OCI-LY7 (cell line): ENCODE data around the gene TOP2B. TPM values are rescaled to one million over a fixed set of nuclear protein-coding genes. Genes with fewer than 3 reads are reported as not detected.

Source experiments
- BruUV-seq: library from RNA; stranded (reverse); fragments of 400-500 nt; replicated peaks from 2 replicates; lab custom pipeline; 2021; lab: Mats Ljungman, UMichigan
- CTCF ChIA-PET: fragments of 300-600 bp; sonication (Branson Sonifier 250); formaldehyde crosslinking; loops from one replicate; lab custom pipeline; 2022; ENCODE audit warnings: antibody characterized with exemption; ENCODE audit not compliant: unreplicated experiment; lab: Charles Lee
- POLR2A ChIA-PET: fragments of 300-600 bp; sonication (Branson Sonifier 250); formaldehyde crosslinking; loops from one replicate; lab custom pipeline; 2022; ENCODE audit warnings: antibody characterized with exemption; lab: Charles Lee
- DNase-seq: peaks from one replicate; pipeline ENCODE4 v3.0.0-alpha.2; 2015; ENCODE audit warnings: low spot score
- H2AFZ ChIP-seq: fragments of 200-600 bp; sonication (generic), shearing (Covaris generic); 2 replicates; pipeline ENCODE4 v1.6.1; 2014; ENCODE audit warnings: mild to moderate bottlenecking, antibody characterized with exemption, low read length, moderate library complexity
- H3K27ac ChIP-seq: fragments of 200-600 bp; sonication (generic); 2 replicates; pipeline ENCODE4 v1.5.1; 2014; ENCODE audit warnings: mixed run types, low read depth, mild to moderate bottlenecking, moderate library complexity, low read length, inconsistent platforms; ENCODE audit not compliant: poor library complexity, severe bottlenecking
- H3K36me3 ChIP-seq: fragments of 200-600 bp; sonication (generic); 2 replicates; pipeline ENCODE4 v1.6.1; 2014; ENCODE audit warnings: mild to moderate bottlenecking, antibody characterized with exemption, low read length, moderate library complexity, mixed read lengths; ENCODE audit not compliant: insufficient read depth
- H3K4me1 ChIP-seq: fragments of 200-600 bp; sonication (generic); 2 replicates; pipeline ENCODE4 v1.5.1; 2014; ENCODE audit warnings: mild to moderate bottlenecking, low read length; ENCODE audit not compliant: insufficient read depth, poor library complexity, severe bottlenecking
- H3K4me2 ChIP-seq: fragments of 200-600 bp; sonication (generic); 2 replicates; pipeline ENCODE4 v1.6.1; 2014; ENCODE audit warnings: mild to moderate bottlenecking, low read length
- H3K4me3 ChIP-seq: fragments of 200-600 bp; sonication (generic); 2 replicates; pipeline ENCODE4 v1.5.1; 2014; ENCODE audit warnings: mild to moderate bottlenecking, low read depth, low read length; ENCODE audit not compliant: poor library complexity, severe bottlenecking
- H3K79me2 ChIP-seq: fragments of 200-600 bp; sonication (generic); 2 replicates; pipeline ENCODE4 v1.6.1; 2016; ENCODE audit warnings: low read depth, mild to moderate bottlenecking, low read length, moderate library complexity, mixed read lengths; ENCODE audit not compliant: insufficient read depth
- H3K9me2 ChIP-seq: fragments of 200-600 bp; sonication (generic); 2 replicates; pipeline ENCODE4 v1.6.1; 2016; ENCODE audit warnings: mild to moderate bottlenecking, low read length, mixed read lengths; ENCODE audit not compliant: insufficient read depth
- H3K9me3 ChIP-seq: fragments of 200-600 bp; sonication (generic); 2 replicates; pipeline ENCODE4 v1.6.1; 2014; ENCODE audit warnings: mild to moderate bottlenecking, mixed run types, low read length, mixed read lengths
- H4K20me1 ChIP-seq: fragments of 200-600 bp; sonication (generic); 2 replicates; pipeline ENCODE4 v1.6.1; 2014; ENCODE audit warnings: mild to moderate bottlenecking, antibody characterized with exemption, low read length, moderate library complexity, mixed read lengths; ENCODE audit not compliant: insufficient read depth
- EZH2phosphoT487 ChIP-seq: fragments of 200-600 bp; sonication (generic); IDR thresholded peaks from 2 replicates; pipeline ENCODE4 v1.6.1; 2018; ENCODE audit warnings: low read depth, borderline replicate concordance, mild to moderate bottlenecking, mixed run types, antibody characterized with exemption, low read length, moderate library complexity, mixed read lengths
- intact Hi-C: fragments of 100-400 bp; cut with micrococcal nuclease; formaldehyde crosslinking; loops from one replicate; pipeline ENCODE4 v1.10.0; 2022; ENCODE audit not compliant: unreplicated experiment
- total RNA-seq, 2 experiments: library from RNA; depleted of rRNA in 1 of 2; stranded (reverse); fragments of >200 nt in 1 of 2; shearing (Covaris generic) in 1 of 2; gene quantifications; 2 replicates each; pipeline ENCODE4 v1.2.3, GENCODE V29; 2014 to 2022
- TF ChIP-seq, protein P1 (sequence below): fragments of 200-600 bp; sonication (generic); conservative IDR thresholded peaks from 2 replicates; pipeline ENCODE4 v1.5.1; 2014; ENCODE audit warnings: mild to moderate bottlenecking, antibody characterized with exemption, low read length, moderate library complexity, mixed read lengths

The TOP2B gene
- total RNA-seq, 2 experiments from 2014 or later = 162 to 264 TPM

- ChIA-PET CTCF (no interaction called here), POLR2A (interaction anchor here (1.1 kb wide), 1 partner anchor 19 kb away, joined by 3 read pairs; no protein-coding TSS in a partner anchor)
- H4K20me1 ChIP-seq = no peaks in the 10 kb centered on the region
- H3K4me3 ChIP-seq = no peak overlapping the region
- TF ChIP-seq, protein P1, sequence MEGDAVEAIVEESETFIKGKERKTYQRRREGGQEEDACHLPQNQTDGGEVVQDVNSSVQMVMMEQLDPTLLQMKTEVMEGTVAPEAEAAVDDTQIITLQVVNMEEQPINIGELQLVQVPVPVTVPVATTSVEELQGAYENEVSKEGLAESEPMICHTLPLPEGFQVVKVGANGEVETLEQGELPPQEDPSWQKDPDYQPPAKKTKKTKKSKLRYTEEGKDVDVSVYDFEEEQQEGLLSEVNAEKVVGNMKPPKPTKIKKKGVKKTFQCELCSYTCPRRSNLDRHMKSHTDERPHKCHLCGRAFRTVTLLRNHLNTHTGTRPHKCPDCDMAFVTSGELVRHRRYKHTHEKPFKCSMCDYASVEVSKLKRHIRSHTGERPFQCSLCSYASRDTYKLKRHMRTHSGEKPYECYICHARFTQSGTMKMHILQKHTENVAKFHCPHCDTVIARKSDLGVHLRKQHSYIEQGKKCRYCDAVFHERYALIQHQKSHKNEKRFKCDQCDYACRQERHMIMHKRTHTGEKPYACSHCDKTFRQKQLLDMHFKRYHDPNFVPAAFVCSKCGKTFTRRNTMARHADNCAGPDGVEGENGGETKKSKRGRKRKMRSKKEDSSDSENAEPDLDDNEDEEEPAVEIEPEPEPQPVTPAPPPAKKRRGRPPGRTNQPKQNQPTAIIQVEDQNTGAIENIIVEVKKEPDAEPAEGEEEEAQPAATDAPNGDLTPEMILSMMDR = peak; percentile 51
- TF ChIP-seq EZH2phosphoT487 = no peak
- no peak overlapping the region for H2AFZ ChIP-seq
- no peaks in the 10 kb centered on the region for H3K9me2 ChIP-seq
- no TSS peak for BruUV-seq
- no peak overlapping the region for H3K4me2 ChIP-seq
- no peaks in the 10 kb centered on the region for H3K36me3 ChIP-seq
- intact Hi-C loops = no loop called here
- H3K4me1 ChIP-seq = no peaks in the 10 kb centered on the region
- H3K9me3 ChIP-seq = no peaks in the 10 kb centered on the region
- H3K27ac ChIP-seq = no peak overlapping the region
- H3K79me2 ChIP-seq = no peaks in the 10 kb centered on the region
- DNase-seq = peak; percentile 8
Measured at GRCh38 chr3:25556447-25556846, 108.3 kb downstream of the TOP2B start.

GRCh38 chr3:25555695-25556437 is 108.8 kb downstream of the TOP2B start:
- no peaks in the 10 kb centered on the region for H3K9me2 ChIP-seq
- no peak overlapping the region for H2AFZ ChIP-seq
- TF ChIP-seq, protein P1 = no peak
- no peak for TF ChIP-seq EZH2phosphoT487
- no peaks in the 10 kb centered on the region for H4K20me1 ChIP-seq
- H3K4me2 ChIP-seq = no peak overlapping the region
- POLR2A ChIA-PET = interaction anchor here (1.1 kb wide), 1 partner anchor 19 kb away, joined by 3 read pairs; no protein-coding TSS in a partner anchor
- no peaks in the 10 kb centered on the region for H3K9me3 ChIP-seq
- H3K27ac ChIP-seq = no peak overlapping the region
- intact Hi-C loops = no loop called here
- CTCF ChIA-PET = no interaction called here
- H3K79me2 ChIP-seq = no peaks in the 10 kb centered on the region
- H3K4me3 ChIP-seq = no peak overlapping the region
- DNase-seq = no peak
- H3K4me1 ChIP-seq = no peaks in the 10 kb centered on the region
- H3K36me3 ChIP-seq = no peaks in the 10 kb centered on the region
- BruUV-seq = no TSS peak

DNA sequence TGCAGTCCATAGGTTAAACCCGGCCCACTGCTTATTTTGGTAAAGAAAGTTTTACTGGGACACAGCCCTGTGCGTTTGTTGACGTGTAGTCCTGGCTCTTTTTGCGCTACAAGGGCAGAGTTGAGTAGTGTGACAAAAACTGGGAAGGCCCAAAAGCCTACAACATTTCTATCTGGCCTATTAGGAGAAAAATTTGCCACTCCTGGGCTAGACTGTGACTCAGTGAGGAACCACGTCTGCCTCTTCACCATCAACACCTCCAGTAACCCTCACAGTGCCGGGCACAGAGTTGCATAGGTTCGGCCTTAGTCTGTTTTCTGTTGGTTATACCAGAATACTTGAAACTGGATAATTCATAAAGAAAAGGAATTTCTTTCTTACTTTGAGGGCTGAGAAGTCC is 110.3 kb downstream of the TOP2B start:
- POLR2A ChIA-PET = no interaction called here
- DNase-seq = no peak
- Histone ChIP-seq H4K20me1 (no peaks in the 10 kb centered on the region), H3K9me3 (no peaks in the 10 kb centered on the region), H3K4me2 (no peak overlapping the region), H3K4me3 (no peak overlapping the region), H3K79me2 (no peaks in the 10 kb centered on the region), H3K4me1 (no peaks in the 10 kb centered on the region), H2AFZ (no peak overlapping the region), H3K9me2 (no peaks in the 10 kb centered on the region), H3K36me3 (no peaks in the 10 kb centered on the region), H3K27ac (no peak overlapping the region)
- intact Hi-C loops = no loop called here
- BruUV-seq = no TSS peak
- CTCF ChIA-PET = no interaction called here
- TF ChIP-seq, protein P1 = no peak
- TF ChIP-seq EZH2phosphoT487 = no peak
